HepG2 (cell line): ENCODE data around the gene CCDC57. TPM values are rescaled to one million over a fixed set of nuclear protein-coding genes. Genes with fewer than 3 reads are reported as not detected.

ENCODE experiments used
- BATF2 ChIP-seq: sonication (generic); formaldehyde crosslinking; IDR thresholded peaks from 2 replicates; pipeline ENCODE4 v1.8.0; 2022; ENCODE audit warnings: mild to moderate bottlenecking, missing genetic modification reagents, moderate library complexity
- BCL6 ChIP-seq: IDR thresholded peaks from 2 replicates; pipeline ENCODE4 v1.6.1; 2016; ENCODE audit warnings: missing genetic modification reagents, missing compliant biosample characterization
- CHD4 ChIP-seq: fragments of 200-600 bp; sonication (generic); IDR thresholded peaks from 2 replicates; pipeline ENCODE4 v1.7.0; 2017; ENCODE audit warnings: mild to moderate bottlenecking, low read length, borderline replicate concordance
- EED ChIP-seq: sonication (generic); formaldehyde crosslinking; IDR thresholded peaks from 2 replicates; pipeline ENCODE4 v1.5.0; 2020; ENCODE audit warnings: mild to moderate bottlenecking, missing genetic modification reagents
- HNRNPLL ChIP-seq: fragments of 200-400 bp; formaldehyde crosslinking; IDR thresholded peaks from 2 replicates; pipeline ENCODE4 v1.6.1; 2017; ENCODE audit warnings: mild to moderate bottlenecking, low read depth, low read length; ENCODE audit not compliant: poor library complexity, severe bottlenecking
- JUND ChIP-seq: sonication (generic); formaldehyde crosslinking; IDR thresholded peaks from 2 replicates; pipeline ENCODE4 v1.8.0; 2022; ENCODE audit warnings: mild to moderate bottlenecking, missing genetic modification reagents
- MAFF ChIP-seq: IDR thresholded peaks from 2 replicates; pipeline ENCODE4 v1.6.1; 2011; ENCODE audit warnings: low read depth, low read length, improper control_type of control experiment
- MAX ChIP-seq: IDR thresholded peaks from 2 replicates; pipeline ENCODE4 v1.6.1; 2012; ENCODE audit warnings: inconsistent platforms
- POLR2AphosphoS5 ChIP-seq: IDR thresholded peaks from 2 replicates; pipeline ENCODE4 v1.6.1; 2012; ENCODE audit warnings: low read depth, low read length
- RARG ChIP-seq: sonication (generic); formaldehyde crosslinking; IDR thresholded peaks from 2 replicates; pipeline ENCODE4 v1.4.0; 2020; ENCODE audit warnings: low read depth, mild to moderate bottlenecking, missing genetic modification reagents
- RBM22 ChIP-seq: fragments of 200-400 bp; formaldehyde crosslinking; optimal IDR thresholded peaks from 2 replicates; pipeline ENCODE3; 2017; ENCODE audit warnings: mild to moderate bottlenecking, low read length, moderate library complexity
- SIX4 ChIP-seq: sonication (generic); formaldehyde crosslinking; IDR thresholded peaks from 2 replicates; pipeline ENCODE4 v1.4.0; 2020; ENCODE audit warnings: missing genetic modification reagents
- SP140L ChIP-seq: sonication (generic); formaldehyde crosslinking; IDR thresholded peaks from 2 replicates; pipeline ENCODE4 v1.4.0; 2020; ENCODE audit warnings: missing genetic modification reagents, borderline replicate concordance
- SP4 ChIP-seq: sonication (generic); formaldehyde crosslinking; IDR thresholded peaks from 2 replicates; pipeline ENCODE4 v1.8.1; 2023; ENCODE audit warnings: mild to moderate bottlenecking, missing genetic modification reagents
- TERF1 ChIP-seq: sonication (generic); formaldehyde crosslinking; IDR thresholded peaks from 2 replicates; pipeline ENCODE4 v1.8.0; 2022; ENCODE audit warnings: mild to moderate bottlenecking, missing genetic modification reagents, moderate library complexity
- XBP1 ChIP-seq: sonication (generic); formaldehyde crosslinking; IDR thresholded peaks from 2 replicates; pipeline ENCODE4 v1.5.0; 2020; ENCODE audit warnings: missing genetic modification reagents
- YEATS2 ChIP-seq: sonication (generic); formaldehyde crosslinking; IDR thresholded peaks from 2 replicates; pipeline ENCODE4 v1.4.0; 2020; ENCODE audit warnings: missing genetic modification reagents, borderline replicate concordance
- ZBTB21 ChIP-seq: sonication (generic); formaldehyde crosslinking; IDR thresholded peaks from 2 replicates; pipeline ENCODE4 v1.4.0; 2020; ENCODE audit warnings: missing genetic modification reagents
- ZFP1 ChIP-seq: IDR thresholded peaks from 2 replicates; pipeline ENCODE4 v1.6.1; 2016
- ZNF207 ChIP-seq: fragments of 450-650 bp; IDR thresholded peaks from 2 replicates; pipeline ENCODE4 v1.6.1; 2016; ENCODE audit warnings: antibody characterized with exemption, borderline replicate concordance
- ZNF558 ChIP-seq: sonication (generic); formaldehyde crosslinking; IDR thresholded peaks from 2 replicates; pipeline ENCODE4 v1.9.0; 2022; ENCODE audit warnings: mild to moderate bottlenecking, missing genetic modification reagents, borderline replicate concordance
- ZNF576 ChIP-seq: sonication (generic); formaldehyde crosslinking; IDR thresholded peaks from 2 replicates; pipeline ENCODE4 v1.4.0; 2020; ENCODE audit warnings: mild to moderate bottlenecking, missing genetic modification reagents
- ZNF891 ChIP-seq: sonication (generic); formaldehyde crosslinking; IDR thresholded peaks from 2 replicates; pipeline ENCODE4 v1.5.0; 2020; ENCODE audit warnings: mild to moderate bottlenecking, missing genetic modification reagents
- ZSCAN21 ChIP-seq: sonication (generic); formaldehyde crosslinking; IDR thresholded peaks from 2 replicates; pipeline ENCODE4 v1.8.0; 2022; ENCODE audit warnings: mild to moderate bottlenecking, missing genetic modification reagents, moderate library complexity, borderline replicate concordance
- polyA plus RNA-seq, 8 experiments: library from polyadenylated mRNA; depleted of rRNA in 3 of 8; stranded (reverse) in 7 of 8; unstranded in 1 of 8; fragments of >200 nt; fragmentation: Illumina TruSeq in 4 of 8; extraction: Trizol in 4 of 8; gene quantifications; 2 replicates each; pipeline versions ENCODE4 v1.2.1 to v1.2.3, GENCODE V29; 2011 to 2016; ENCODE audit warnings: low read depth in 4 of 8, missing spikeins in 1 of 8, mixed read lengths in 1 of 8; ENCODE audit not compliant: insufficient read depth in 1 of 8
- total RNA-seq, 5 experiments: library from RNA; depleted of rRNA; stranded (reverse); fragments of >200 nt; fragmentation: Illumina TruSeq; extraction: Trizol; gene quantifications; 2 replicates each; pipeline ENCODE4 v1.2.3, GENCODE V29; 2016; ENCODE audit warnings: low read depth in 1 of 5
- TF ChIP-seq, protein P1 (sequence below): sonication (generic); formaldehyde crosslinking; IDR thresholded peaks from 2 replicates; pipeline ENCODE4 v1.4.0; 2020; ENCODE audit warnings: missing genetic modification reagents
- TF ChIP-seq, protein P2 (sequence below): sonication (generic); formaldehyde crosslinking; IDR thresholded peaks from 2 replicates; pipeline ENCODE4 v1.5.0; 2020; ENCODE audit warnings: mild to moderate bottlenecking, missing genetic modification reagents, borderline replicate concordance

Gene CCDC57
- total and polyA plus RNA-seq, 2 of the 13 experiments (the other 11 are each of a cell fraction or from before 2014, with no cell fraction given), result 59.3 to 59.9 TPM

GRCh38 chr17:82153745-82154375 lies 58.8 kb downstream of the CCDC57 start (continued):
- TF ChIP-seq TERF1 (CRISPR knock-in tag) (no peak), CHD4 (no peak), YEATS2 (peak; percentile 68; the same call in 1 of the 2 replicates), POLR2AphosphoS5 (no peak), ZBTB21 (CRISPR knock-in tag) (no peak), ZNF207 (no peak), ZNF576 (no peak), SP4 (CRISPR knock-in tag) (peak; percentile 13; the same call in 1 of the 2 replicates), XBP1 (CRISPR knock-in tag) (no peak), MAX (peak; percentile 39; the same call in 1 of the 2 replicates), BATF2 (no peak), SIX4 (CRISPR knock-in tag) (no peak), MAFF (no peak), HNRNPLL (no peak), ZSCAN21 (CRISPR knock-in tag) (no peak; the same call in 1 of the 2 replicates), EED (peak; percentile 59; the same call in 1 of the 2 replicates), RARG (CRISPR knock-in tag) (no peak), ZNF558 (CRISPR knock-in tag) (no peak), RBM22 (no peak), BCL6 (CRISPR knock-in tag) (peak; percentile 28; the same call in 1 of the 2 replicates), ZFP1 (no peak), ZNF891 (CRISPR knock-in tag) (peak; percentile 90; the same call in 1 of the 2 replicates), SP140L (CRISPR knock-in tag) (no peak), JUND (CRISPR knock-in tag) (no peak)
- TF ChIP-seq, protein P1, sequence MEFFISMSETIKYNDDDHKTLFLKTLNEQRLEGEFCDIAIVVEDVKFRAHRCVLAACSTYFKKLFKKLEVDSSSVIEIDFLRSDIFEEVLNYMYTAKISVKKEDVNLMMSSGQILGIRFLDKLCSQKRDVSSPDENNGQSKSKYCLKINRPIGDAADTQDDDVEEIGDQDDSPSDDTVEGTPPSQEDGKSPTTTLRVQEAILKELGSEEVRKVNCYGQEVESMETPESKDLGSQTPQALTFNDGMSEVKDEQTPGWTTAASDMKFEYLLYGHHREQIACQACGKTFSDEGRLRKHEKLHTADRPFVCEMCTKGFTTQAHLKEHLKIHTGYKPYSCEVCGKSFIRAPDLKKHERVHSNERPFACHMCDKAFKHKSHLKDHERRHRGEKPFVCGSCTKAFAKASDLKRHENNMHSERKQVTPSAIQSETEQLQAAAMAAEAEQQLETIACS (CRISPR knock-in tag), result no peak
- TF ChIP-seq, protein P2, sequence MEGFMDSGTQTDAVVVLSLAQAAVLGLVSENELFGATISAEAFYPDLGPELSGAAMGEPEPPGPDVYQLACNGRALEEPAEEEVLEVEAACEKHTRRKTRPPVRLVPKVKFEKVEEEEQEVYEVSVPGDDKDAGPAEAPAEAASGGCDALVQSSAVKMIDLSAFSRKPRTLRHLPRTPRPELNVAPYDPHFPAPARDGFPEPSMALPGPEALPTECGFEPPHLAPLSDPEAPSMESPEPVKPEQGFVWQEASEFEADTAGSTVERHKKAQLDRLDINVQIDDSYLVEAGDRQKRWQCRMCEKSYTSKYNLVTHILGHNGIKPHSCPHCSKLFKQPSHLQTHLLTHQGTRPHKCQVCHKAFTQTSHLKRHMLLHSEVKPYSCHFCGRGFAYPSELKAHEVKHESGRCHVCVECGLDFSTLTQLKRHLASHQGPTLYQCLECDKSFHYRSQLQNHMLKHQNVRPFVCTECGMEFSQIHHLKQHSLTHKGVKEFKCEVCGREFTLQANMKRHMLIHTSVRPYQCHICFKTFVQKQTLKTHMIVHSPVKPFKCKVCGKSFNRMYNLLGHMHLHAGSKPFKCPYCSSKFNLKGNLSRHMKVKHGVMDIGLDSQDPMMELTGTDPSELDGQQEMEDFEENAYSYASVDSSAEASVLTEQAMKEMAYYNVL, result no peak
